GM12878 (cell line): ENCODE measurements around the gene CPNE4. TPM values are rescaled to one million over a fixed set of nuclear protein-coding genes. Genes with fewer than 3 reads are reported as not detected.

Experiments
- ATAC-seq: fragments of 200-7000 bp; cut with Tn5 transposase; 3 replicates; pipeline ENCODE4 v1.9.1; 2020; ENCODE audit warnings: mild to moderate bottlenecking, moderate library complexity
- BruUV-seq: library from RNA; stranded (reverse); fragments of 400-500 nt; replicated peaks from 2 replicates; lab custom pipeline; 2021; lab: Mats Ljungman, UMichigan
- CTCF ChIA-PET: fragments of 300-600 bp; sonication (Branson Sonifier 250); formaldehyde crosslinking; extraction: SDS; loops from one replicate; lab custom pipeline; 2021; ENCODE audit warnings: inconsistent platforms; lab: Yijun Ruan, JAX
- POLR2A ChIA-PET: fragments of 350-600 bp; formaldehyde crosslinking; extraction: SDS; loops from one replicate; lab custom pipeline; 2021; ENCODE audit warnings: inconsistent platforms; lab: Charles Lee
- RAD21 ChIA-PET: fragments of 300-600 bp; sonication (Branson Sonifier 250); formaldehyde crosslinking; loops from one replicate; lab custom pipeline; 2023; ENCODE audit warnings: antibody characterized with exemption; ENCODE audit not compliant: unreplicated experiment; lab: Charles Lee
- SMC1A ChIA-PET: fragments of 300-600 bp; sonication (Branson Sonifier 250); formaldehyde crosslinking; loops from one replicate; lab custom pipeline; 2023; ENCODE audit not compliant: unreplicated experiment, uncharacterized antibody; lab: Charles Lee
- DNase-seq: peaks from one replicate; pipeline ENCODE4 v3.0.0-alpha.2; 2011; ENCODE audit warnings: low read depth, low spot score
- FAIRE-seq: peaks from 3 replicates; lab custom pipeline; 2011; peaks lifted over from hg19 to GRCh38; lab: Jason Lieb, UNC
- H2AFZ ChIP-seq: 2 replicates; pipeline ENCODE4 v1.6.0; 2011; ENCODE audit warnings: low read depth, low read length, control low read depth; ENCODE audit not compliant: control insufficient read depth
- H3K27ac ChIP-seq: 2 replicates; pipeline ENCODE4 v1.5.1; 2011; ENCODE audit warnings: control low read depth; ENCODE audit not compliant: control insufficient read depth, insufficient read depth
- H3K27me3 ChIP-seq, 2 experiments: replicated peaks in 1 of 2; 2 replicates each; pipeline versions ENCODE4 v1.6.0 to v1.6.1; 2011; ENCODE audit warnings: low read length in 1 of 2; ENCODE audit not compliant: control insufficient read depth in 2 of 2, insufficient read depth in 2 of 2
- H3K36me3 ChIP-seq, 2 experiments: 2 replicates each; pipeline ENCODE4 v1.5.1; 2011; ENCODE audit warnings: low read length in 1 of 2; ENCODE audit not compliant: control insufficient read depth in 2 of 2, insufficient read depth in 2 of 2
- H3K4me1 ChIP-seq: 2 replicates; pipeline ENCODE4 v1.6.1; 2011; ENCODE audit warnings: mild to moderate bottlenecking, low read length, moderate library complexity, mixed read lengths; ENCODE audit not compliant: control insufficient read depth, insufficient read depth
- H3K4me2 ChIP-seq: 2 replicates; pipeline ENCODE4 v1.6.0; 2011; ENCODE audit warnings: control low read depth; ENCODE audit not compliant: control insufficient read depth, insufficient read depth
- H3K4me3 ChIP-seq: fragments of 200-600 bp; sonication (generic); 2 replicates; pipeline ENCODE4 v1.5.1; 2016
- H3K79me2 ChIP-seq: 2 replicates; pipeline ENCODE4 v1.6.0; 2011; ENCODE audit warnings: low read length; ENCODE audit not compliant: control insufficient read depth, insufficient read depth
- H3K9ac ChIP-seq: 2 replicates; pipeline ENCODE4 v1.8.0; 2011; ENCODE audit warnings: low read length, control low read depth, mixed read lengths; ENCODE audit not compliant: control insufficient read depth, insufficient read depth
- H3K9me3 ChIP-seq: replicated peaks from 3 replicates; pipeline ENCODE4 v1.5.1; 2011; ENCODE audit warnings: mild to moderate bottlenecking, low read length; ENCODE audit not compliant: control insufficient read depth, insufficient read depth
- H4K20me1 ChIP-seq: 2 replicates; pipeline ENCODE4 v1.6.0; 2011; ENCODE audit not compliant: control insufficient read depth, insufficient read depth
- ASH2L ChIP-seq: fragments of 300-600, 200-600 bp; sonication (generic); IDR thresholded peaks from 2 replicates; pipeline ENCODE4 v1.6.1; 2017; ENCODE audit warnings: low read depth, mild to moderate bottlenecking, borderline replicate concordance
- FOXK2 ChIP-seq: fragments of 450-650 bp; IDR thresholded peaks from 2 replicates; pipeline ENCODE4 v1.6.1; 2017; ENCODE audit warnings: mild to moderate bottlenecking, moderate library complexity
- IKZF1 ChIP-seq: fragments of 450-650 bp; conservative IDR thresholded peaks from 2 replicates; pipeline ENCODE4 v1.6.1; 2017; ENCODE audit warnings: antibody characterized with exemption, mild to moderate bottlenecking
- IKZF2 ChIP-seq, 2 experiments: fragments of 450-650 bp; IDR thresholded peaks; 2 replicates each; pipeline ENCODE4 v1.6.1; 2017; ENCODE audit warnings: mild to moderate bottlenecking in 2 of 2, moderate library complexity in 2 of 2
- MEF2B ChIP-seq: fragments of 450-650 bp; IDR thresholded peaks from 2 replicates; pipeline ENCODE4 v1.6.1; 2018; ENCODE audit warnings: mild to moderate bottlenecking, moderate library complexity; ENCODE audit not compliant: partially characterized antibody, poor library complexity, severe bottlenecking
- NBN ChIP-seq: fragments of 450-650 bp; IDR thresholded peaks from 2 replicates; pipeline ENCODE4 v1.6.1; 2016
- NR2F1 ChIP-seq: fragments of 450-650 bp; conservative IDR thresholded peaks from 2 replicates; pipeline ENCODE4 v1.6.1; 2017; ENCODE audit warnings: mild to moderate bottlenecking
- POLR2A ChIP-seq: IDR thresholded peaks from 2 replicates; pipeline ENCODE4 v1.6.1; 2011; ENCODE audit warnings: low read depth, mild to moderate bottlenecking, low read length
- SREBF2 ChIP-seq: IDR thresholded peaks from 2 replicates; pipeline ENCODE4 v1.6.1; 2012; ENCODE audit warnings: mild to moderate bottlenecking, low read length
- TARDBP ChIP-seq: IDR thresholded peaks from 2 replicates; pipeline ENCODE4 v1.6.1; 2016; ENCODE audit warnings: borderline replicate concordance
- WRNIP1 ChIP-seq: IDR thresholded peaks from 2 replicates; pipeline ENCODE4 v1.6.1; 2011; ENCODE audit warnings: low read depth, low read length, improper control_type of control experiment, borderline replicate concordance
- YY1 ChIP-seq: IDR thresholded peaks from 2 replicates; pipeline ENCODE4 v1.6.1; 2011; ENCODE audit warnings: low read depth, mild to moderate bottlenecking, low read length
- WGBS: methylation state at CpG from one replicate; pipeline ENCODE4 v1.1.6; 2016; ENCODE audit warnings: low lambda C conversion rate; ENCODE audit not compliant: insufficient replicate concordance, insufficient coverage; ENCODE audit errors: missing lambda C conversion rate; 5-methylcytosine and 5-hydroxymethylcytosine counted together
- in situ Hi-C: fragments of 300-500 bp; cut with MboI; formaldehyde crosslinking; loops from 9 replicates; pipeline ENCODE4 v1.14.3; 2018; ENCODE audit warnings: mixed read lengths
- intact Hi-C: fragments of 100-400 bp; cut with micrococcal nuclease; formaldehyde crosslinking; loops from one replicate; pipeline ENCODE4 v1.14.2; 2022; ENCODE audit not compliant: unreplicated experiment
- polyA plus RNA-seq, 11 experiments: library from polyadenylated mRNA; depleted of rRNA in 4 of 11; unstranded in 6 of 11; stranded (reverse) in 5 of 11; fragments of >200 nt; fragmentation: Nextera tagmentation in 4 of 11; fragmentation: Illumina TruSeq in 1 of 11; extraction: Ambion mirVana in 4 of 11; extraction: Trizol in 1 of 11; gene quantifications; 1 replicate in 1 of 11; 2 replicates in 10 of 11; pipeline versions ENCODE4 v1.2.1 to v1.2.3, GENCODE V29; 2011 to 2016; ENCODE audit warnings: inconsistent platforms in 2 of 11, missing spikeins in 2 of 11, low read depth in 1 of 11
- total RNA-seq, 4 experiments: library from RNA; depleted of rRNA in 3 of 4; stranded (reverse); fragments of >200 nt in 3 of 4; fragmentation: Illumina TruSeq in 1 of 4; extraction: Trizol in 1 of 4; gene quantifications; 2 replicates each; pipeline versions ENCODE4 v1.2.1 to v1.2.3, GENCODE V29; 2013 to 2021
- TF ChIP-seq, protein P1 (sequence below): IDR thresholded peaks from 2 replicates; pipeline ENCODE4 v1.6.1; 2011; ENCODE audit warnings: low read depth, low read length, improper control_type of control experiment, borderline replicate concordance
- TF ChIP-seq, protein P2 (sequence below): fragments of 450-650 bp; IDR thresholded peaks from 2 replicates; pipeline ENCODE4 v1.6.1; 2016; ENCODE audit warnings: mild to moderate bottlenecking
- TF ChIP-seq, protein P3 (sequence below): fragments of 450-650 bp; IDR thresholded peaks from 2 replicates; pipeline ENCODE4 v1.6.1; 2017; ENCODE audit warnings: mild to moderate bottlenecking, moderate library complexity

The CPNE4 gene
- total and polyA plus RNA-seq, 10 of the 15 experiments (the other 5 are each of a cell fraction or from before 2014, with no cell fraction given): 0.17 to 1.9 (median 0.48) TPM; not detected in 1

DNA sequence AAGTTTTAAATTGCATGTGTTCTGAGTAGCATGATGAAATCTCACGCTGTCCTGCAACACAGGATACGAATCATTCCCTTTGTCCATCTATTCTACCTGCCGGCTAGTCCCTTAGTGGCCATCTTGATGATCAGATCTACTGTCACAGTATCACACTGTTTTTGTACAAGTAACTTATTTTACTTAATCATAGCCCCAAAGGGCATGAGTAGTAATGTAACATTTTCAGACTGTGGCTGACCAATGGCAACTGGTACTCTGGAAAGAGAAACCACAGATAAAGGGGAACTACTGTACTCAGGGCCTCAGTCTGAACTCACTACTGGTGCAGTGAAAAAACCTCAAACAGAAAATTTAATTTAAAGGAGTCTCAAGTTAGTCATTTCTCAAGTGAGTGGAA is 404.7 kb downstream of the CPNE4 start:
- H4K20me1 ChIP-seq: no peaks in the 10 kb centered on the region
- peak overlapping the region; percentile 10; the same call in 1 of the 2 replicates for H2AFZ ChIP-seq
- 63% methylated on average over 3 of the region's 3 CpGs for WGBS
- 0 out of 2 replicates have a peak overlapping the region, but pooled peaks have one; percentile 13 for H3K4me2 ChIP-seq
- DNase-seq: peak; percentile 65
- in situ Hi-C loops (no loop called here), intact Hi-C loops (loop anchor here (5.0 kb wide), 1 partner anchor 78 kb away; no protein-coding TSS in a partner anchor)
- SMC1A ChIA-PET: no interaction called here
- ATAC-seq: peak; percentile 100
- no peak overlapping the region for H3K9ac ChIP-seq
- H3K27ac ChIP-seq: no peak overlapping the region
- H3K27me3 ChIP-seq: no peaks in the 10 kb centered on the region
- H3K79me2 ChIP-seq: no peaks in the 10 kb centered on the region
- RAD21 ChIA-PET: no interaction called here
- no peaks in the 10 kb centered on the region for H3K36me3 ChIP-seq
- CTCF ChIA-PET: no interaction called here
- peaks cover 16% of the 10 kb centered on the region for H3K4me1 ChIP-seq
- POLR2A ChIA-PET: no interaction called here
- peak; percentile 90 for FAIRE-seq
- no peaks in the 10 kb centered on the region for H3K9me3 ChIP-seq
- BruUV-seq: no TSS peak
- H3K4me3 ChIP-seq: no peak overlapping the region
- TF ChIP-seq NBN (no peak), TARDBP (no peak), SREBF2 (no peak), YY1 (peak; percentile 42; the same call in 1 of the 2 replicates), MEF2B (no peak), FOXK2 (no peak), IKZF1 (peak; percentile 29; the same call in 1 of the 2 replicates), IKZF2 (IDR thresholded peaks at IDR 0.05) (peak; percentile 33 to 41; a peak in 2 of 4 replicates), ASH2L (no peak), WRNIP1 (no peak), POLR2A (no peak), NR2F1 (no peak)
- TF ChIP-seq, protein P1, sequence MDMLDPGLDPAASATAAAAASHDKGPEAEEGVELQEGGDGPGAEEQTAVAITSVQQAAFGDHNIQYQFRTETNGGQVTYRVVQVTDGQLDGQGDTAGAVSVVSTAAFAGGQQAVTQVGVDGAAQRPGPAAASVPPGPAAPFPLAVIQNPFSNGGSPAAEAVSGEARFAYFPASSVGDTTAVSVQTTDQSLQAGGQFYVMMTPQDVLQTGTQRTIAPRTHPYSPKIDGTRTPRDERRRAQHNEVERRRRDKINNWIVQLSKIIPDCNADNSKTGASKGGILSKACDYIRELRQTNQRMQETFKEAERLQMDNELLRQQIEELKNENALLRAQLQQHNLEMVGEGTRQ: no peak
- TF ChIP-seq, protein P2, sequence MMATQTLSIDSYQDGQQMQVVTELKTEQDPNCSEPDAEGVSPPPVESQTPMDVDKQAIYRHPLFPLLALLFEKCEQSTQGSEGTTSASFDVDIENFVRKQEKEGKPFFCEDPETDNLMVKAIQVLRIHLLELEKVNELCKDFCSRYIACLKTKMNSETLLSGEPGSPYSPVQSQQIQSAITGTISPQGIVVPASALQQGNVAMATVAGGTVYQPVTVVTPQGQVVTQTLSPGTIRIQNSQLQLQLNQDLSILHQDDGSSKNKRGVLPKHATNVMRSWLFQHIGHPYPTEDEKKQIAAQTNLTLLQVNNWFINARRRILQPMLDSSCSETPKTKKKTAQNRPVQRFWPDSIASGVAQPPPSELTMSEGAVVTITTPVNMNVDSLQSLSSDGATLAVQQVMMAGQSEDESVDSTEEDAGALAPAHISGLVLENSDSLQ: no peak
- TF ChIP-seq, protein P3, sequence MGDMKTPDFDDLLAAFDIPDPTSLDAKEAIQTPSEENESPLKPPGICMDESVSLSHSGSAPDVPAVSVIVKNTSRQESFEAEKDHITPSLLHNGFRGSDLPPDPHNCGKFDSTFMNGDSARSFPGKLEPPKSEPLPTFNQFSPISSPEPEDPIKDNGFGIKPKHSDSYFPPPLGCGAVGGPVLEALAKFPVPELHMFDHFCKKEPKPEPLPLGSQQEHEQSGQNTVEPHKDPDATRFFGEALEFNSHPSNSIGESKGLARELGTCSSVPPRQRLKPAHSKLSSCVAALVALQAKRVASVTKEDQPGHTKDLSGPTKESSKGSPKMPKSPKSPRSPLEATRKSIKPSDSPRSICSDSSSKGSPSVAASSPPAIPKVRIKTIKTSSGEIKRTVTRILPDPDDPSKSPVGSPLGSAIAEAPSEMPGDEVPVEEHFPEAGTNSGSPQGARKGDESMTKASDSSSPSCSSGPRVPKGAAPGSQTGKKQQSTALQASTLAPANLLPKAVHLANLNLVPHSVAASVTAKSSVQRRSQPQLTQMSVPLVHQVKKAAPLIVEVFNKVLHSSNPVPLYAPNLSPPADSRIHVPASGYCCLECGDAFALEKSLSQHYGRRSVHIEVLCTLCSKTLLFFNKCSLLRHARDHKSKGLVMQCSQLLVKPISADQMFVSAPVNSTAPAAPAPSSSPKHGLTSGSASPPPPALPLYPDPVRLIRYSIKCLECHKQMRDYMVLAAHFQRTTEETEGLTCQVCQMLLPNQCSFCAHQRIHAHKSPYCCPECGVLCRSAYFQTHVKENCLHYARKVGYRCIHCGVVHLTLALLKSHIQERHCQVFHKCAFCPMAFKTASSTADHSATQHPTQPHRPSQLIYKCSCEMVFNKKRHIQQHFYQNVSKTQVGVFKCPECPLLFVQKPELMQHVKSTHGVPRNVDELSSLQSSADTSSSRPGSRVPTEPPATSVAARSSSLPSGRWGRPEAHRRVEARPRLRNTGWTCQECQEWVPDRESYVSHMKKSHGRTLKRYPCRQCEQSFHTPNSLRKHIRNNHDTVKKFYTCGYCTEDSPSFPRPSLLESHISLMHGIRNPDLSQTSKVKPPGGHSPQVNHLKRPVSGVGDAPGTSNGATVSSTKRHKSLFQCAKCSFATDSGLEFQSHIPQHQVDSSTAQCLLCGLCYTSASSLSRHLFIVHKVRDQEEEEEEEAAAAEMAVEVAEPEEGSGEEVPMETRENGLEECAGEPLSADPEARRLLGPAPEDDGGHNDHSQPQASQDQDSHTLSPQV: no peak
